GM19397 (cell line): ENCODE data around the gene WRNIP1.
"Not testable (repeated sequence)": the region's sequence is repeated elsewhere in the genome, so short reads cannot be mapped to it uniquely, and the experiment has no call there.

Source experiments
- ATAC-seq: cut with Tn5 transposase; IDR thresholded peaks from one replicate; pipeline ENCODE4 v1.9.1; 2021; ENCODE audit warnings: mild to moderate bottlenecking, moderate library complexity; ENCODE audit not compliant: unreplicated experiment

WRNIP1 gene

DNA sequence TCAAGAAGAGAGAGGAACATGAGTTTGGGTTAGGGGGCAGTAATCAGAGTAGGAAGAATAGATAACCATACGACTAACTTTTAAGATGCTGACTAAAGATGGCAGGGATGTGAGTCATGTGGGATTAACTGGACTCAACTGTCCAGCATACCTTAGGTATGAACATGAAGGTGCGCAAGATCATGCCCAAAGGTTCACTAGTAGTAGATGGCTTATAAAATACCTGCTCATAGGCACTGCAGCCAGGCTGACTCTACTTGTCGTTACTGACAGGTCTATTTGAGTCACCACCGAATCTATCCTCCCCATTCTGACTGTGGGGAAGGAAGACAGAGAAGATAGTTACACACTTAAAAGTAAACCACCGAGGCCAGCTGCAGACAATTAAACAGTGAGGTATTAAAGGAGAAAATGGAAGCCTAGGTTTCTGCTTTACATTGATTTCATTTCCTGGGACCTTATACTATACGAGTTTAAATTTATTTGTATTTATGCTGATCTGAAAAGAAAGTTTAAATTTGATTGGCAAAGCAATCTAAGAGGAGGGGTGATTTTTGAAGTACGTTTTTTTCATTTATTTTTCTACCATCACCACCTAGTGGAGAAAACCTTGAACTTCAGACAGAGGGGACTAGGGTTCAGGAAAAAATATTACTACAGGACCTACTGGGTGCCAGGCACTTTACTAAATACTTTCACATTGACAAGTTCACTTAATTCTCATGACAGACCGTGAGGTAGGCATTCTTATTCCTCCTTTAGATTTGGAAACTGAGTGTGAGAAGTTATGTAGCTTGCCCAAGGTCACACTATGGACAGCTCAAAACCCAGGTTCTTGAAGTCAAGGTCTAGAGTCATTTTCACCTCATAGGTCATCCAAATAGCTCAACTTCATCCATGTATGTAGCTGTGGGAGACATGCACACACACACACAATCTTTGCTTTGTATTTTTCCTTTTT is 4.0 kb upstream of the WRNIP1 start:
- no peak for ATAC-seq

DNA sequence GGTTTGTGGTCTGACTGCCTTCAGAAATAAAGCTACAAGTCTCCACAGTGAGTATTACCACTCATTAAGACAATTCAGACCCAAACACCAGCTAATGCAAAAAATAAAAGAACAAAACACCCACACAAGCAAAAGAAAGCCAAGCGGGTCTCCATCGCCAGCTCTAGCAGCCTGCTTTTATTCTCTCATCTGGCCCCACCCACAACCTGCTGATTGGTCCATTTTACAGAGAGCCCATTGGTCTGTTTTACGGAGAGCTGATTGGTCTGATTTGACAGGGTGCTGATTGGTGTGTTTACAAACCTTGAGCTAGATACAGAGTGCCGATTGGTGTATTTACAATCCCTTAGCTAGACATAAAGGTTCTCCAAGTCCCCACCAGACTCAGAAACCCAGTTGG is 2.3 kb upstream of the WRNIP1 start:
- not testable (repeated sequence) for ATAC-seq

GRCh38 chr6:2763345-2763841 is 1.8 kb upstream of the WRNIP1 start:
- no peak for ATAC-seq

DNA sequence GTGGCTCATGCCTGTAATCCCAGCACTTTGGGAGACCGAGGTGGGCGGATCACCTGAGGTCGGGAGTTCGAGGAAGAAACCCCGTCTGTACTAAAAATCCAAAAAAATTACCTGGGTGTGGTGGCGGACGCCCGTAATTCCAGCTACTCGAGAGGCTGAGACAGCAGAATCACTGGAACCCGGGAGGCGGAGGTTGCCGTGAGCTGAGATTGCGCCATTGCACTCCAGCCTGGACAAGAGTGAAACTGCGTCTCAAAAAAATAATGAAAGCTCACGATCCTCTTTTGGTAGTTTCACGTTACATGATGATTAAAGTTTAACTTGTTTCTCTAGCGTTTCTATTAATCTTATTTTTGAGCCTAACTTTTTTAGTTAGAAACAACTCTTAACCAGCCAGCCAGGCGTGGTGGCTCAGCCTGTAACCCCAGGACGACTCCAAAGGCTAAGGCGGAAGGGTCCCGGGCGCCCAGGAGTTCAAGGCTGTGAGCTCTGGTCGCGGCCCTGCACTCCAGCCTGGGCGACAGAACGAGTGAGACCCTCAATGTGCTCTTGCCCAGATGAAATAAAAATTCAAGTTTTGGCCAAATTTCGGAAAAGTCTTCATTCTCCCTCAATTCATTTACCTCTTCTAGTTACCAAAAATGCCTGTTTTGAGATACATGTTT is 1.2 kb upstream of the WRNIP1 start:
- ATAC-seq, result no peak

GRCh38 chr6:2764610-2765165 is 505 bp upstream of the WRNIP1 start:
- ATAC-seq, result peak; percentile 59

- peak; percentile 24 for ATAC-seq
Observed at GRCh38 chr6:2765896-2766766, 938 bp downstream of the WRNIP1 start.

DNA sequence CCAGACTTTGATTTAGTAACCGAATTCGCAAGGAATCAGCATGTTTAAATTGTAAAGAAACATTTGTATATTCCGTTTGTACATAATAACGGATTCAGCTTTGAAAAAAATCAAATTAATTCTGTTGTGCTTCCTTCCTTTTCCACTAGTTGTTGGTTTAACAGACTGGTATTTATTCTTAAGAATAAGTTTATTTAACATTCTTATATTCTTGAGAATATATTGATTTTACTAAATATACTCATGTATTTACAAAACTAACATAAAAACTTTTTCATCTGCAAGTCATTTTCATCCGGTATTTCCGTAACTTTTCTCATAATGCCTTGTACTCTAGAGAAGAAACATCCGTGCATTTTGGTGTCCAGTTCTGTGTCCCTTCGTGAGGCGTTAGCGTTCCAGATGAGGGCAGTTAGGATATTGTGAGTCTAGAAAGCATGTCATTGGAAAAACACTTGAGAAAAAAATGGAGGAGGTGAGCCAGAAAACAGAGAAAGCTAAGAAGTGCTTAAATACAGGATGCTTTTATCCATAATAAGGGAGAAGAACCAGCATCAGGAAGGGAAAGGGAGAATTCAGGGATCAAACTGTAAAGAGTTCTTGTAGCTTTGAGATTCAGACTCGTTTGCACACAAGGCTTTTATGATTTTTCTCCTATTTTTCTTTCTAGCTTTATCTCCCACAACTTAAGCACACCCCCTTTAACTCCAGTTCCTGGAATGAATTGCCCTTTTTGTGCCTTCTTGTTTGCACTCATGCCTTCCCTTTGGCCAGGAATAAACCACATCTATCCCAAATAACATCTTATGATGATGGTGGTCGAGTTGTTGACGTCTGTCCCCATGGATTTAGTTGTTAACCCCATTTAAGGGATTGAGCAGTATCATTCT is 1.8 kb downstream of the WRNIP1 start:
- no peak for ATAC-seq

DNA sequence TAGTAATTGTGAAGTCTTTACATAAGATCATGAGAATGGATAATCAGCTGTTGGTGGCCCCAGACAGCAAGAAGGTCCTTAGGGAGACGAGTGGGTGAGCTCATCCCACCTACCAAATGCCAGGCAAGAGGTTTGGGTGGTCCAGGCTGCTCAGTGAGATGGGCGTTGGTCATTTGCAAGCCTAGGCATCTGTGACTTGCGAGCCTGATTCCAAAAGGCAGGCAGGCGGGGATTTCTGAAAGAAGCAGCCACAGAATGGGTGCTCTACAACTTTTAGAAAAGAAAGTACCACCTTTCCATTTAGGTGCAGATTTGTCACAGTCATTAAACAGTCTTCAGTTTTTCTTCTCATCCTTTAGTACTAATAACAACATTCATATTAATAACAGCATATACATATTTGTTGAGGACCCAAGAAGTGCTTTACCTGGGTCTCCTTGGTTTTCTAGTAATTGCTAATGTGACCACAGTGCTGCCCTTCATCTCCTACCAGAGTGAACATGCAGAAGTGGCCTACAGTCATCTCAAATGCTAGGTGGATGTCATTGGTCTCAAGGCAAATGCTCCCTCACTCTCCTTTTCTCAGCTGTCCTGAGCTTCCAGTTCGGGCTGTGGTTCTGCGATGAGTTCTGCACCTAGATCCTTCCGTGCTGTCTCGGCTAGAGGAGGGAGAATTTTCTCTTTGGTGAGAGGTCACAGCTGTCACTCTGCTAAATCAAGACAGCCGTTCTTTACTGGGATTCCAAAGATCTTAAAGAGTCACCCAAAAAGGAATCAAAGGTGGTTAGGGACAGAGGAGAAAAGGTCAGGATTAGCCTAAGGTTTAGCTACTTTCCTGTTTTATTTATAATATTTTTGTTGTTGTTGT is 2.7 kb downstream of the WRNIP1 start:
- no peak for ATAC-seq

DNA sequence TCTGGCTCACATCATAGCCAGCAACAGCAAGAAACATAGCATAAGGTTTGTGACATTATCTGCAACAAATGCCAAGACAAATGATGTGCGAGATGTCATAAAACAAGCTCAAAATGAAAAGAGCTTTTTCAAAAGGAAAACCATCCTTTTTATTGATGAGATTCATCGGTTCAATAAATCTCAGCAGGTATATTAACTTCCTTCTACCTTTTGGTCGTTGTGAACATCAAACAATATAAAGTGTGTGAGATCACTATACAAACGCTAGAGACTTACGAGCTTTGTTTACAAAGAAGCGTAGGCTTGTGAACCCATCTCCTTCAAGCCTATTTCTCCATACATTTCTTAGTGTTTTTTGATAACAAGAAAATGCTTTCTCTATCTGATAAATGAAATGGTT is 3.5 kb downstream of the WRNIP1 start:
- ATAC-seq, result no peak

- no peak for ATAC-seq
Observed at GRCh38 chr6:2770171-2770570, 5.0 kb downstream of the WRNIP1 start.

DNA sequence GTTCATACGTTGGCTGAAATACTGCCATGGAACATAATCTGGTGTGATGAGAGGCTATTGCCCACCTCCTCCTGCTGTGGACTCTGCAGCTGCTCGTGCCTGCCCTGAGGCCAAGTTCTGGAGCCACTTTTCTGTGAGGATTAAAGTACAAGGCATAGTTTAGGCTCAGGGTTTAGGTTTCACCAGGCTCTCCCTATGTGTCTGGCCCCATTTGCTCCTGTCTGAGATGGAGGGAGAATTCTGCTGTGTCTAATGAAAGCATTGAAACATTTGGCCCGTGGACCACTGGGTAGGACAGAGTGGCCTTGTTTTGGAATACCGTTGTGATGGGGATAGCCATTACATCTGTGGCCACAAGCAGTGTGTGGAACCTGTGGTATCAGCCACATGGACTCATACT is 5.9 kb downstream of the WRNIP1 start:
- ATAC-seq, result no peak

DNA sequence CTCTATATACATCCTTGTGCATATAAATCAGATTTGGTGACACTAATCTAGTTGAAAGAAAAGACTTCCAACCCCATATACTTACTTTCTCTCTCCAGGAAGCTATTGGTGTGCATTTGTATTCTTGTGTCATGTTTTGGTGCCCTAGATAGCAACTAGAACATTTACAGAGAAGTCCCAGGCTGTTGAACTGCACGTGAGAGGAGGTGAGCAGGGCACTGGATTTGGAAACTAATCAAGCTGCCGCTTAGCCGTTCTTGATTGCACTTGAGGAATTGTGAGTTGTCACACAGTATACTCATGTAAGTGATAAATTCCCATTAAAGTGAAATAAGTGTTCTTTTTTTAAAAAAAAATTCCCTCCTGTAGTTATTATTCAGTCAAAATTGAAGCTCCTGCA is 7.6 kb downstream of the WRNIP1 start:
- ATAC-seq, result no peak

DNA sequence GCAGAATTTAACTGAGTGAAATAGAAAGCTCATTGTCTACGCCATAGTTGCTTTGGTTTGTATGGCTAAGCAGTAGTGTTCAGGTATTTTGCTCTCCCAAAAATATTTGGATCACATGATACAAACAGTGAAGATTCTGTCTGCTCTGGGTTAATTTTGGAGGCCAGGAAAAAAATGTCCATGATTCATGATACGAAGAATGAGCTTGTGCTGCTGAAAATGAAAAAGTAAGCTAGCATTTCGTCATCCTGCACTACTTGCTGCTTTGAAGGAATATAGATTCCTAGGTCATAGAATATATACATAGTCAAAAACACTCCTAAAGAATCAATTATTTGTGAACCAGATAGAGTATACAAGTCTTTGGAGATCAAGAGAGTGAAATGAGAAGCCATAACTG is 8.3 kb downstream of the WRNIP1 start:
- no peak for ATAC-seq

- ATAC-seq, result no peak
Observed at GRCh38 chr6:2775003-2775402, 9.8 kb downstream of the WRNIP1 start.

- ATAC-seq, result no peak
Observed at GRCh38 chr6:2777249-2777648, 12.1 kb downstream of the WRNIP1 start.

GRCh38 chr6:2780102-2780737 is 15.0 kb downstream of the WRNIP1 start:
- no peak for ATAC-seq

GRCh38 chr6:2781685-2782355 is 16.6 kb downstream of the WRNIP1 start:
- ATAC-seq, result no peak

DNA sequence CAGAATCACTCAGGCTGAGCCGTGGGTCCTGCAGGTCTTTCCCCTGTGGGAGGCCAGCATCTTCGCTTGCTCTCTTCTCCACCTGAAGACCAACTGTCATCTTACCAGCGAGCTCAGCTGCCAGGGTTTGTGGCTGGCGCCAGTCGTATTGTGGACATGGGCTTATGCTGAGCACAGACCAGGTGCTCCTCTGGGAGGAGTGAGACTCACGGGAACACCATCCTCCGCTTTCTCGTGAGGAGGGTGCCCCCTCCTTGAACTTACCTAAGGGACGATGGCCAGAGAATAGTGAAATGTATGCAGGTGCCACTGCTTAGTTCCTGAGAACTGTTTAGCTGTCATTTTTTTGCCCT is 17.1 kb downstream of the WRNIP1 start:
- no peak for ATAC-seq
